Liver (tissue), 9 donors: ENCODE data around the gene DBN1. TPM values are rescaled to one million over a fixed set of nuclear protein-coding genes. Genes with fewer than 3 reads are reported as not detected.
A peak's percentile ranks its signal among the peaks of the same experiment; 100 is the strongest.

ENCODE experiments used
- DNase-seq: peaks from one replicate; pipeline ENCODE4 v3.0.0-alpha.2; 2017; ENCODE audit warnings: low spot score
- H3K27ac ChIP-seq, 2 donors: one replicate each; pipeline ENCODE4 v1.7.0; 2013; ENCODE audit warnings: inconsistent platforms in 2 of 2, low read length in 2 of 2, control low read depth in 1 of 2, low read depth in 1 of 2, mild to moderate bottlenecking in 1 of 2
- H3K27me3 ChIP-seq, 4 donors: one replicate each; pipeline versions ENCODE4 v1.6.1 to v1.7.0; 2013; ENCODE audit warnings: low read length in 3 of 4, inconsistent platforms in 1 of 4, mild to moderate bottlenecking in 1 of 4, moderate library complexity in 1 of 4; ENCODE audit not compliant: control insufficient read depth in 4 of 4, insufficient read depth in 4 of 4
- H3K36me3 ChIP-seq, 4 donors: one replicate each; pipeline versions ENCODE4 v1.6.1 to v1.7.0; 2013; ENCODE audit warnings: low read length in 3 of 4, mild to moderate bottlenecking in 3 of 4, low read depth in 1 of 4, moderate library complexity in 1 of 4; ENCODE audit not compliant: control insufficient read depth in 4 of 4, insufficient read depth in 3 of 4
- H3K4me1 ChIP-seq, 4 donors: one replicate each; pipeline versions ENCODE4 v1.6.1 to v1.7.0; 2013; ENCODE audit warnings: low read length in 3 of 4, mild to moderate bottlenecking in 3 of 4, moderate library complexity in 1 of 4; ENCODE audit not compliant: control insufficient read depth in 4 of 4, insufficient read depth in 4 of 4
- H3K4me3 ChIP-seq, 3 donors: one replicate each; pipeline versions ENCODE4 v1.6.1 to v1.7.0; 2013; ENCODE audit warnings: low read length in 3 of 3, control low read depth in 1 of 3, low read depth in 1 of 3, mild to moderate bottlenecking in 1 of 3
- H3K9ac ChIP-seq, 2 donors: one replicate each; pipeline ENCODE4 v1.7.0; 2013; ENCODE audit warnings: low read length in 2 of 2, mild to moderate bottlenecking in 2 of 2, moderate library complexity in 2 of 2, control low read depth in 1 of 2, low read depth in 1 of 2
- H3K9me3 ChIP-seq, 4 donors: one replicate each; pipeline versions ENCODE4 v1.6.1 to v1.7.0; 2013; ENCODE audit warnings: low read length in 3 of 4; ENCODE audit not compliant: control insufficient read depth in 4 of 4
- EGR1 ChIP-seq, 2 donors: IDR thresholded peaks; 2 replicates each; pipeline ENCODE4 v1.6.1; 2016 to 2018; ENCODE audit warnings: antibody characterized with exemption in 2 of 2, low read depth in 2 of 2
- FOXA1 ChIP-seq: IDR thresholded peaks from 2 replicates; pipeline ENCODE4 v1.6.1; 2016; ENCODE audit warnings: antibody characterized with exemption
- FOXA2 ChIP-seq: IDR thresholded peaks from 2 replicates; pipeline ENCODE4 v1.6.1; 2016; ENCODE audit warnings: antibody characterized with exemption
- GABPA ChIP-seq, 2 donors: IDR thresholded peaks in 1 of 2; conservative IDR thresholded peaks in 1 of 2; 2 replicates each; pipeline ENCODE4 v1.6.1; 2016; ENCODE audit warnings: antibody characterized with exemption in 2 of 2, mild to moderate bottlenecking in 1 of 2, moderate library complexity in 1 of 2
- HNF4A ChIP-seq, 2 donors: conservative IDR thresholded peaks; 2 replicates each; pipeline ENCODE4 v1.6.1; 2016; ENCODE audit warnings: antibody characterized with exemption in 2 of 2, mild to moderate bottlenecking in 2 of 2
- HNF4G ChIP-seq: IDR thresholded peaks from 2 replicates; pipeline ENCODE4 v1.6.1; 2016; ENCODE audit warnings: antibody characterized with exemption
- JUND ChIP-seq, 2 donors: IDR thresholded peaks; 2 replicates each; pipeline ENCODE4 v1.6.1; 2016; ENCODE audit warnings: antibody characterized with exemption in 2 of 2
- NR2F2 ChIP-seq: IDR thresholded peaks from 2 replicates; pipeline ENCODE4 v1.6.1; 2016; ENCODE audit warnings: antibody characterized with exemption
- RAD21 ChIP-seq, 2 donors: IDR thresholded peaks; 2 replicates each; pipeline ENCODE4 v1.6.1; 2016; ENCODE audit warnings: antibody characterized with exemption in 2 of 2, mild to moderate bottlenecking in 2 of 2
- RXRA ChIP-seq, 2 donors: IDR thresholded peaks; 2 replicates each; pipeline ENCODE4 v1.6.1; 2017 to 2018; ENCODE audit warnings: antibody characterized with exemption in 2 of 2, mild to moderate bottlenecking in 1 of 2
- SP1 ChIP-seq: IDR thresholded peaks from 2 replicates; pipeline ENCODE4 v1.6.1; 2018; ENCODE audit warnings: antibody characterized with exemption, mild to moderate bottlenecking
- TAF1 ChIP-seq: conservative IDR thresholded peaks from 2 replicates; pipeline ENCODE4 v1.6.1; 2016; ENCODE audit warnings: antibody characterized with exemption, mild to moderate bottlenecking
- YY1 ChIP-seq: IDR thresholded peaks from 2 replicates; pipeline ENCODE4 v1.6.1; 2016; ENCODE audit warnings: antibody characterized with exemption, mild to moderate bottlenecking
- WGBS: extraction: QIAGEN DNeasy Blood & Tissue Kit; methylation state at CpG from one replicate; pipeline ENCODE4 v1.1.7; 2013; 5-methylcytosine and 5-hydroxymethylcytosine counted together
- polyA plus RNA-seq, 2 donors: library from polyadenylated mRNA; stranded (reverse) in 1 of 2; unstranded in 1 of 2; fragments of 200-250 nt in 1 of 2; fragments of >200 nt in 1 of 2; fragmentation: Nextera tagmentation in 1 of 2; extraction: Ambion mirVana in 1 of 2; gene quantifications; one replicate each; pipeline versions ENCODE4 v1.2.1 to v1.2.3, GENCODE V29; 2013 to 2015
- total RNA-seq, 2 donors: library from RNA; depleted of rRNA; stranded (reverse); fragments of >200 nt; gene quantifications; one replicate each; pipeline ENCODE4 v1.2.3, GENCODE V29; 2014
- TF ChIP-seq, protein P1 (sequence below): IDR thresholded peaks from 2 replicates; pipeline ENCODE4 v1.6.1; 2016; ENCODE audit warnings: antibody characterized with exemption
- TF ChIP-seq, protein P2 (sequence below): IDR thresholded peaks from 2 replicates; pipeline ENCODE4 v1.6.1; 2016; ENCODE audit warnings: antibody characterized with exemption
- TF ChIP-seq, protein P3 (sequence below): fragments of 150-350 bp; IDR thresholded peaks from 2 replicates; pipeline ENCODE4 v1.5.1; 2017; ENCODE audit warnings: improper control_type of control experiment, low read depth, low read length; ENCODE audit not compliant: missing input control
- TF ChIP-seq, protein P4 (sequence below): IDR thresholded peaks from 2 replicates; pipeline ENCODE4 v1.6.1; 2016; ENCODE audit warnings: antibody characterized with exemption
- TF ChIP-seq, protein P5 (sequence below): IDR thresholded peaks from 2 replicates; pipeline ENCODE4 v1.6.1; 2016; ENCODE audit warnings: antibody characterized with exemption, mild to moderate bottlenecking
- donor health status: healthy.
- donor health status: healthy.
- donor health status: healthy.
- donor health status: healthy.
- donor health status: healthy.

The DBN1 gene
- total and polyA plus RNA-seq, 4 donors, result 1.5 to 4.9 (median 2.0) TPM

DNA sequence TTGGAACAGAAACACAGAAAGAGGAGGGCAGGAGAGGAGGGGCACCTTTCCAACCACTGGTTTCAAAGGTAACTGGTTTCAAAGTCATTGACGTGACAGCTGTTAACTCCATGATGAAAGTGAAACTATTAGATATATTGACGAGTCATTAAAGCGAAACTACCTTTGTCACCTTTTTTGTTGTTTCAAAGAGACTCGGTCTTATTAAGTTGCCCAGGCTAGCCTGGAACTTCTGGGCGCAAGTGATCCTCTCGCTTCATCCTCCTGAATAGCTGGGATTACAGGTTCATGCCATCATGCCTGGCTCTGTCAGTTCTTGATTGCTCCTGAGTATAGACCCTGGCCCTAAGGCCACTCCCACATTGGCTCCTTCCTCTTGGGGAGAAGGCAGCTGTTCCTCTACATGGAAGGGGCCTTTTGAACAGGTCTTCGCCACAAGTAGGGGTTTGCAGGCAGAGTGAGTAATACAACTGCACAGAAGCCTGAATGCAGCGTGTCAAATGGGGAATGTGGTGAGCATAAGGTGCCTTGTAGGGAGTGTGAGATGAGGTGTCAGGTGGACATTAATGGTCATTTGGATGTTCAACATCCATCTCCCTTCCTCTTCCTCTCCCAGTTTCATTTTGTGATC is 60.7 kb downstream of the DBN1 start (continued):
- TF ChIP-seq NR2F2, result no peak

DNA sequence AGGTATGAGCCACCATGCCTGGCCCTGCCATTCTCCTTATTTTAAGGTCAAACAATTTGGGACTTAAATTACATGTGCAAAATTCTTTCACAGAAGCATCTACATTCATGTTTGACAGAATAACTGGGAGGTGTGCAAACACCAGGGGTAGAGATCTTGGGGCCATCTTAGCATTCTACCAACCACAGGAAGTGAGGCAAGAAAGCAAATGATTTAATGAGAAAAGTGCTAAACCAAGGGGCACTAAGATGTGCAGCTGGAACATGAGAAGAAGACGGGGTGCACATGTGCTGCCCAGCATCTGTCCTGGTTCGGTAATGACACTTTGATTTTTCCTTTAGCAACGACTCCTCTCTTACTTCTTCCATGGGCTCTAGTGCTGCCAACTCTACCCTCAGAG is 62.9 kb downstream of the DBN1 start:
- peaks cover 0 to 41% (median 25%) of the 10 kb centered on the region in 4 donors for H3K4me1 ChIP-seq
- TF ChIP-seq, protein P1, sequence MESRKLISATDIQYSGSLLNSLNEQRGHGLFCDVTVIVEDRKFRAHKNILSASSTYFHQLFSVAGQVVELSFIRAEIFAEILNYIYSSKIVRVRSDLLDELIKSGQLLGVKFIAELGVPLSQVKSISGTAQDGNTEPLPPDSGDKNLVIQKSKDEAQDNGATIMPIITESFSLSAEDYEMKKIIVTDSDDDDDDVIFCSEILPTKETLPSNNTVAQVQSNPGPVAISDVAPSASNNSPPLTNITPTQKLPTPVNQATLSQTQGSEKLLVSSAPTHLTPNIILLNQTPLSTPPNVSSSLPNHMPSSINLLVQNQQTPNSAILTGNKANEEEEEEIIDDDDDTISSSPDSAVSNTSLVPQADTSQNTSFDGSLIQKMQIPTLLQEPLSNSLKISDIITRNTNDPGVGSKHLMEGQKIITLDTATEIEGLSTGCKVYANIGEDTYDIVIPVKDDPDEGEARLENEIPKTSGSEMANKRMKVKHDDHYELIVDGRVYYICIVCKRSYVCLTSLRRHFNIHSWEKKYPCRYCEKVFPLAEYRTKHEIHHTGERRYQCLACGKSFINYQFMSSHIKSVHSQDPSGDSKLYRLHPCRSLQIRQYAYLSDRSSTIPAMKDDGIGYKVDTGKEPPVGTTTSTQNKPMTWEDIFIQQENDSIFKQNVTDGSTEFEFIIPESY, result no peak
- TF ChIP-seq, protein P2, sequence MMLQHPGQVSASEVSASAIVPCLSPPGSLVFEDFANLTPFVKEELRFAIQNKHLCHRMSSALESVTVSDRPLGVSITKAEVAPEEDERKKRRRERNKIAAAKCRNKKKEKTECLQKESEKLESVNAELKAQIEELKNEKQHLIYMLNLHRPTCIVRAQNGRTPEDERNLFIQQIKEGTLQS, result no peak

DNA sequence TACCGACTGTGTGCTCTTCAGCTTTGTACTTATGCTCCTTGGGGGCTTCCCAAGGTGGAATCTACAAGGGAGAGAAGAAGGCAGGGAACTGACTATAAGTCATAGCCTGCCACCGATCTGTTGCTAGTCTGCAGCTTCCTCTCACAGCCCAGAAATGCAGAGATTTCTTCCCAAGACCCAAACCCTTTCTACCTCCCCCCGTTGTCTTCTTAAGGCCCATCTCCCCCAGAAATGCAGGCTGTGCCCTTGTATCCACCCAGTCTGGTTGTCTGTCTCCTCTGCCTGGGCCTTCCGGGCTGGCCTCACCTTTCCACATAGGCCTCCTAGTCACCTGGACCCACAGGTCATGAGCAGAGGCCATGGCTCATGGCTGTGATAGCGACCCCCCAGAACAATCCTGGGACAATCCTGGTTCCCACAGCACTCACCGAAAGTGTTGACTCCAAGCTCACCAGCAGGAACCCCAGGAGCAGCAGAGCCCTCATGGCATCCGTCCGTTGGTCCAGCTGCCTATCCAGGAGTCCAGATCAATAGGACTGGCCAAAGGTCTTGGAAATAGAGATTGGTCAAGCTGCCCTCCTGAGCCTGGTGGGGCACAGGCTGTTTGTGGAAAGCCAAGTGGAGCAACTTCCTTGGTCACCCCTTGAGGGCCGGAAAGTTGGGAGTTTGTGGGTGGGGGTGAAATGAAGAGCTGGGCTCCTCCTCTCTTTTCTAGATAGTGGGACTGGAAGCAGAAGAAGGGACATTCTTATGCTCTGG is 64.2 kb downstream of the DBN1 start, which contains the start of gene F12:
F12 (minus strand) TSS at position 522 of the 759 bp plus-strand sequence; CDS start at position 485, 37 bp downstream.
- Histone ChIP-seq H3K36me3 (peaks cover 0 to 5% (median 0%) of the 10 kb centered on the region in 4 donors), H3K9me3 (no peaks in the 10 kb centered on the region), H3K4me1 (peaks cover 2 to 54% (median 32%) of the 10 kb centered on the region in 4 donors), H3K27ac (peak within 1 kb of the TSS; percentile 71 to 77), H3K4me3 (peak within 1 kb of the TSS; percentile 55 to 84 (median 81)), H3K27me3 (no peaks in the 10 kb centered on the region), H3K9ac (peak within 1 kb of the TSS; percentile 77 to 81)
- peak; percentile 60 for DNase-seq
- 37% methylated on average over 9 of the region's 9 CpGs for WGBS
- TF ChIP-seq GABPA (IDR thresholded peaks at IDR 0.05 in 1 of 2, conservative IDR thresholded peaks at IDR 0.05 in 1 of 2) (peak in 1 of 2 donors; percentile 68), RXRA (IDR thresholded peaks at IDR 0.05) (peak; percentile 91 to 92), TAF1 (no peak), FOXA1 (peak; percentile 54), NR2F2 (peak; percentile 72), HNF4G (peak; percentile 98), HNF4A (conservative IDR thresholded peaks at IDR 0.05) (peak; percentile 100), FOXA2 (peak; percentile 38), EGR1 (IDR thresholded peaks at IDR 0.05; ENCODE audit: low read depth in 2 of 2) (peak in 1 of 2 donors; percentile 41), SP1 (peak; percentile 95), RAD21 (IDR thresholded peaks at IDR 0.05) (peak; percentile 42 to 59), JUND (IDR thresholded peaks at IDR 0.05) (peak in 1 of 2 donors; percentile 87), YY1 (peak; percentile 93)
- TF ChIP-seq, protein P3, sequence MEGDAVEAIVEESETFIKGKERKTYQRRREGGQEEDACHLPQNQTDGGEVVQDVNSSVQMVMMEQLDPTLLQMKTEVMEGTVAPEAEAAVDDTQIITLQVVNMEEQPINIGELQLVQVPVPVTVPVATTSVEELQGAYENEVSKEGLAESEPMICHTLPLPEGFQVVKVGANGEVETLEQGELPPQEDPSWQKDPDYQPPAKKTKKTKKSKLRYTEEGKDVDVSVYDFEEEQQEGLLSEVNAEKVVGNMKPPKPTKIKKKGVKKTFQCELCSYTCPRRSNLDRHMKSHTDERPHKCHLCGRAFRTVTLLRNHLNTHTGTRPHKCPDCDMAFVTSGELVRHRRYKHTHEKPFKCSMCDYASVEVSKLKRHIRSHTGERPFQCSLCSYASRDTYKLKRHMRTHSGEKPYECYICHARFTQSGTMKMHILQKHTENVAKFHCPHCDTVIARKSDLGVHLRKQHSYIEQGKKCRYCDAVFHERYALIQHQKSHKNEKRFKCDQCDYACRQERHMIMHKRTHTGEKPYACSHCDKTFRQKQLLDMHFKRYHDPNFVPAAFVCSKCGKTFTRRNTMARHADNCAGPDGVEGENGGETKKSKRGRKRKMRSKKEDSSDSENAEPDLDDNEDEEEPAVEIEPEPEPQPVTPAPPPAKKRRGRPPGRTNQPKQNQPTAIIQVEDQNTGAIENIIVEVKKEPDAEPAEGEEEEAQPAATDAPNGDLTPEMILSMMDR, result no peak
- TF ChIP-seq, protein P2, result no peak
- TF ChIP-seq, protein P4, sequence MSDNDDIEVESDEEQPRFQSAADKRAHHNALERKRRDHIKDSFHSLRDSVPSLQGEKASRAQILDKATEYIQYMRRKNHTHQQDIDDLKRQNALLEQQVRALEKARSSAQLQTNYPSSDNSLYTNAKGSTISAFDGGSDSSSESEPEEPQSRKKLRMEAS, result peak; percentile 93
- TF ChIP-seq, protein P1, result no peak
- TF ChIP-seq, protein P5, sequence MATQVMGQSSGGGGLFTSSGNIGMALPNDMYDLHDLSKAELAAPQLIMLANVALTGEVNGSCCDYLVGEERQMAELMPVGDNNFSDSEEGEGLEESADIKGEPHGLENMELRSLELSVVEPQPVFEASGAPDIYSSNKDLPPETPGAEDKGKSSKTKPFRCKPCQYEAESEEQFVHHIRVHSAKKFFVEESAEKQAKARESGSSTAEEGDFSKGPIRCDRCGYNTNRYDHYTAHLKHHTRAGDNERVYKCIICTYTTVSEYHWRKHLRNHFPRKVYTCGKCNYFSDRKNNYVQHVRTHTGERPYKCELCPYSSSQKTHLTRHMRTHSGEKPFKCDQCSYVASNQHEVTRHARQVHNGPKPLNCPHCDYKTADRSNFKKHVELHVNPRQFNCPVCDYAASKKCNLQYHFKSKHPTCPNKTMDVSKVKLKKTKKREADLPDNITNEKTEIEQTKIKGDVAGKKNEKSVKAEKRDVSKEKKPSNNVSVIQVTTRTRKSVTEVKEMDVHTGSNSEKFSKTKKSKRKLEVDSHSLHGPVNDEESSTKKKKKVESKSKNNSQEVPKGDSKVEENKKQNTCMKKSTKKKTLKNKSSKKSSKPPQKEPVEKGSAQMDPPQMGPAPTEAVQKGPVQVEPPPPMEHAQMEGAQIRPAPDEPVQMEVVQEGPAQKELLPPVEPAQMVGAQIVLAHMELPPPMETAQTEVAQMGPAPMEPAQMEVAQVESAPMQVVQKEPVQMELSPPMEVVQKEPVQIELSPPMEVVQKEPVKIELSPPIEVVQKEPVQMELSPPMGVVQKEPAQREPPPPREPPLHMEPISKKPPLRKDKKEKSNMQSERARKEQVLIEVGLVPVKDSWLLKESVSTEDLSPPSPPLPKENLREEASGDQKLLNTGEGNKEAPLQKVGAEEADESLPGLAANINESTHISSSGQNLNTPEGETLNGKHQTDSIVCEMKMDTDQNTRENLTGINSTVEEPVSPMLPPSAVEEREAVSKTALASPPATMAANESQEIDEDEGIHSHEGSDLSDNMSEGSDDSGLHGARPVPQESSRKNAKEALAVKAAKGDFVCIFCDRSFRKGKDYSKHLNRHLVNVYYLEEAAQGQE, result peak; percentile 89

More for the DNA sequence above, 62.9 kb downstream of the DBN1 start:
- H3K27ac ChIP-seq, result no peak overlapping the region
- H3K36me3 ChIP-seq, result peaks cover 0 to 5% (median 0%) of the 10 kb centered on the region in 4 donors
- DNase-seq, result no peak
- 89% methylated on average over 3 of the region's 3 CpGs for WGBS
- no peak overlapping the region for H3K4me3 ChIP-seq
- no peak overlapping the region for H3K9ac ChIP-seq
- no peaks in the 10 kb centered on the region for H3K27me3 ChIP-seq
- no peaks in the 10 kb centered on the region for H3K9me3 ChIP-seq
